C4-2B (cell line): ENCODE measurements around the gene LRP6.

ENCODE experiments used
- CTCF ChIP-seq: fragments of 450-650 bp; conservative IDR thresholded peaks from 2 replicates; pipeline ENCODE4 v1.5.1; 2017; ENCODE audit warnings: mild to moderate bottlenecking
- ZFX ChIP-seq: fragments of 450-650 bp; IDR thresholded peaks from 2 replicates; pipeline ENCODE4 v1.6.1; 2017

GRCh38 chr12:12247584-12247983 is 19.3 kb downstream of the LRP6 start:
- no peak for TF ChIP-seq CTCF
- TF ChIP-seq ZFX: no peak
